GM10266 (cell line): ENCODE results near the gene TMEM117.
"Not testable (repeated sequence)": the region's sequence is repeated elsewhere in the genome, so short reads cannot be mapped to it uniquely, and the experiment has no call there.

Experiments used
- DNase-seq: peaks from one replicate; pipeline ENCODE4 v3.0.0; 2012; ENCODE audit errors: extremely low spot score
- TF ChIP-seq, protein P1 (sequence below): IDR thresholded peaks from 2 replicates; pipeline ENCODE4 v1.5.1; 2012; ENCODE audit warnings: mild to moderate bottlenecking, low read depth; ENCODE audit not compliant: control insufficient read depth, insufficient read depth; ENCODE audit errors: missing control alignments

The TMEM117 gene

GRCh38 chr12:44240186-44240585 lies 404.3 kb downstream of the TMEM117 start:
- no peak for DNase-seq
- TF ChIP-seq, protein P1, sequence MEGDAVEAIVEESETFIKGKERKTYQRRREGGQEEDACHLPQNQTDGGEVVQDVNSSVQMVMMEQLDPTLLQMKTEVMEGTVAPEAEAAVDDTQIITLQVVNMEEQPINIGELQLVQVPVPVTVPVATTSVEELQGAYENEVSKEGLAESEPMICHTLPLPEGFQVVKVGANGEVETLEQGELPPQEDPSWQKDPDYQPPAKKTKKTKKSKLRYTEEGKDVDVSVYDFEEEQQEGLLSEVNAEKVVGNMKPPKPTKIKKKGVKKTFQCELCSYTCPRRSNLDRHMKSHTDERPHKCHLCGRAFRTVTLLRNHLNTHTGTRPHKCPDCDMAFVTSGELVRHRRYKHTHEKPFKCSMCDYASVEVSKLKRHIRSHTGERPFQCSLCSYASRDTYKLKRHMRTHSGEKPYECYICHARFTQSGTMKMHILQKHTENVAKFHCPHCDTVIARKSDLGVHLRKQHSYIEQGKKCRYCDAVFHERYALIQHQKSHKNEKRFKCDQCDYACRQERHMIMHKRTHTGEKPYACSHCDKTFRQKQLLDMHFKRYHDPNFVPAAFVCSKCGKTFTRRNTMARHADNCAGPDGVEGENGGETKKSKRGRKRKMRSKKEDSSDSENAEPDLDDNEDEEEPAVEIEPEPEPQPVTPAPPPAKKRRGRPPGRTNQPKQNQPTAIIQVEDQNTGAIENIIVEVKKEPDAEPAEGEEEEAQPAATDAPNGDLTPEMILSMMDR: no peak

DNA sequence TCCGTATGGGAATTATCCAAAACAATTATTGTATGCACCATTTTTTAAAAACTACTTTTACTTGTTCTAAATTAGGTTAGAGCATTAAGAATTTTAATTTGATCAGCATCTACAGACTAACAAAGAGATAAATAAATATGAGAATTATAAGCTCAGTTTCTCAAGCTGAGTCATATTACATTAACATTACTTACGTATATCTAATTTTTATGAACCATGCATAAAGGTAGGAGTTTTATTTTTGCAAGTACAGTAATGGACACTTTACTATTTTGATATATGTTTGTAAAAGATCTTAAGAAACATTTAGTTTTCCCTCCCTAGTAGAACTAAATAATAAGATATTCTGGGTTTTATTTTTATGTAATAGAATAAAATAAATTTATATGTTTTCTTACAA lies 410.1 kb downstream of the TMEM117 start:
- TF ChIP-seq, protein P1: no peak
- DNase-seq: no peak

DNA sequence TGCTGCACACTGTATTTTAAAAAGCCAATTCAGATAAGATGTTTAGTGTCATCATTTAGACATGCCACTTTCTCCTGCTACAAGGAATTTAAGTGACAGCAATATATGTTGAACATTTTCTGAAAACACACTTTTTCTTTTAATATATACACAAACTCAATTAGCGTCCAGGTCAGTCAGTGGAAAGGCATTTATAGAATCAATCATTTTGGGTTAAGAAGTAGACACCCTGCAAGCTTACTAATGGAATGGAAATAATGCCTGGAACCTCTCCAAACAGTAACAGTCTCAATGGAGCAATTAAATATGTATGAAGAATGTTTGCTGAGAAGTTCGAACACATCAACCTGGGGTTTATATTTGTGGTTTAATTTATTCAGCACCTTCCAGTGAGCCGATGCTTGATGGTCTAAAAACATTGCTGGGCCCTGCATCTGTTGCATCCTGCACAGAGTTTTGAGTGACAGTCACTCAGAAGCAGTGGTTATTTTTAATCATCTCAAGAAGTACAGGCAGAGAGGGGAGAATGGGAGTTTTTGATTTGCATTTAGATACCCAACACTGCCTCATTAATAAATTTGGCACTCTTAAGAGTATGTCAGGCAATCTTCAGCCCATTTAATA lies 410.7 kb downstream of the TMEM117 start:
- TF ChIP-seq, protein P1: no peak
- no peak for DNase-seq

- DNase-seq: no peak
- TF ChIP-seq, protein P1: no peak
Observed at GRCh38 chr12:44247588-44247987, 411.7 kb downstream of the TMEM117 start.

DNA sequence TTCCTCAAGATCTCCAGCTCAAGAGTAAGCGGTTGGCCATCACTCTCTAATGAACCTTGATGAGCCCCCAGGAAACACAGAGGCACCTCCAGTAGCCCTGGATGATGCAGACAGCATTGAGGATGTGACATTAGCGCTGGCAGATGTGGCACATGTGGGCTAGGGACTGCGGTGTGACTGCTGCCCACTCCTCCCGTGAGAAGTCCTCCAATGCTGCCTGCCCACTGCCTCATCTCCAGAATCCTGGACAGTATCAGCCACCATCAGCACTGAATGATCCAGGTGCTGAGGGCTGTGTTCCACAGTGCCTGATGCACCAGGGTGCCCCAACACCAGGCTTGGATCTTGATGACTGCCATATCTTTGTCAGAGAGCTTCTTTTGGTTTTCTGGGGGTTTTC lies 412.6 kb downstream of the TMEM117 start:
- DNase-seq: no peak
- TF ChIP-seq, protein P1: no peak

- DNase-seq: not testable (repeated sequence)
Observed at GRCh38 chr12:44250440-44250839, 414.6 kb downstream of the TMEM117 start.

- TF ChIP-seq, protein P1: no peak
- DNase-seq: no peak
Observed at GRCh38 chr12:44253338-44253856, 417.5 kb downstream of the TMEM117 start.

DNA sequence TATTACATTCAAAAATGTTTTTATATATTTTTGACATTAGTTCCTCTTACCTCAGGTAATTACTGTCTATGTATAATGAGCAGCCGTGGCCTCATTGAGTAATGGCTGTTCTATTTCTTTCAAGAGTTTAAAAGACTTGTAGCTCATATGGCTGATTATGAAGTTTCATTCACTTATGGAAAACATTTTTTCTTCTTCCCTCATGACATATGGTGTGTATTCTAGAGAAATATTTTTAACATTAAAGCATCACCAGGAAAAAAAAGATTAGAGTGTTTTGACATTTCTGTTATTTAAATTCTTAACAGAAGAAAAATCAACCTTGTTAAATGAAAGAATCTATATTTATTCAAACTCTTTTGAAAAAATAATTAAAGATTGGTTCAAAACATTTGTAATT lies 422.4 kb downstream of the TMEM117 start:
- TF ChIP-seq, protein P1: no peak
- no peak for DNase-seq
